Measurements from ENCODE around the gene LMNB1.

GRCh38 chr5:126830061-126830460 lies 53.1 kb downstream of the LMNB1 start:
- TF ChIP-seq, protein P1, sequence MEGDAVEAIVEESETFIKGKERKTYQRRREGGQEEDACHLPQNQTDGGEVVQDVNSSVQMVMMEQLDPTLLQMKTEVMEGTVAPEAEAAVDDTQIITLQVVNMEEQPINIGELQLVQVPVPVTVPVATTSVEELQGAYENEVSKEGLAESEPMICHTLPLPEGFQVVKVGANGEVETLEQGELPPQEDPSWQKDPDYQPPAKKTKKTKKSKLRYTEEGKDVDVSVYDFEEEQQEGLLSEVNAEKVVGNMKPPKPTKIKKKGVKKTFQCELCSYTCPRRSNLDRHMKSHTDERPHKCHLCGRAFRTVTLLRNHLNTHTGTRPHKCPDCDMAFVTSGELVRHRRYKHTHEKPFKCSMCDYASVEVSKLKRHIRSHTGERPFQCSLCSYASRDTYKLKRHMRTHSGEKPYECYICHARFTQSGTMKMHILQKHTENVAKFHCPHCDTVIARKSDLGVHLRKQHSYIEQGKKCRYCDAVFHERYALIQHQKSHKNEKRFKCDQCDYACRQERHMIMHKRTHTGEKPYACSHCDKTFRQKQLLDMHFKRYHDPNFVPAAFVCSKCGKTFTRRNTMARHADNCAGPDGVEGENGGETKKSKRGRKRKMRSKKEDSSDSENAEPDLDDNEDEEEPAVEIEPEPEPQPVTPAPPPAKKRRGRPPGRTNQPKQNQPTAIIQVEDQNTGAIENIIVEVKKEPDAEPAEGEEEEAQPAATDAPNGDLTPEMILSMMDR (IDR thresholded peaks at IDR 0.05) = no peak
- no peak for TF ChIP-seq POLR2A (IDR thresholded peaks at IDR 0.05)
